GM19238 (cell line): Measurements from ENCODE around the gene UBE2L3.
A peak's percentile ranks its signal among the peaks of the same experiment; 100 is the strongest.
"Not testable (repeated sequence)": the region's sequence is repeated elsewhere in the genome, so short reads cannot be mapped to it uniquely, and the experiment has no call there.

ENCODE experiments used
- DNase-seq: peaks from one replicate; pipeline ENCODE4 v3.0.0; 2011; ENCODE audit warnings: low spot score; ENCODE audit not compliant: insufficient read length

The UBE2L3 gene

GRCh38 chr22:21626073-21626734 lies 58.7 kb downstream of the UBE2L3 start:
- DNase-seq, result no peak

GRCh38 chr22:21626735-21627469 lies 59.4 kb downstream of the UBE2L3 start:
- no peak for DNase-seq

GRCh38 chr22:21628386-21629254 lies 61.1 kb downstream of the UBE2L3 start:
- DNase-seq, result no peak

- DNase-seq, result peak; percentile 93
Measured at GRCh38 chr22:21629255-21630149, 62.0 kb downstream of the UBE2L3 start, which contains the start of gene YDJC. TSS of gene YDJC (minus strand) at chr22:21630022. CDS start at chr22:21630014, 8 bp downstream.

GRCh38 chr22:21631025-21631424 lies 63.5 kb downstream of the UBE2L3 start:
- no peak for DNase-seq

- DNase-seq, result no peak
Measured at GRCh38 chr22:21632237-21632895, 64.9 kb downstream of the UBE2L3 start, which contains the start of gene CCDC116. TSS of gene CCDC116 (plus strand) at chr22:21632760. CDS start at chr22:21633182, 422 bp downstream.

- DNase-seq, result no peak
Measured at GRCh38 chr22:21632931-21633330, 65.4 kb downstream of the UBE2L3 start.

GRCh38 chr22:21633481-21633880 lies 66.0 kb downstream of the UBE2L3 start:
- no peak for DNase-seq

- no peak for DNase-seq
Measured at GRCh38 chr22:21634081-21634480, 66.6 kb downstream of the UBE2L3 start.

GRCh38 chr22:21634844-21635243 lies 67.3 kb downstream of the UBE2L3 start:
- DNase-seq, result no peak

- DNase-seq, result no peak
Measured at GRCh38 chr22:21635771-21636510, 68.4 kb downstream of the UBE2L3 start.

- no peak for DNase-seq
Measured at GRCh38 chr22:21636629-21637218, 69.2 kb downstream of the UBE2L3 start.

GRCh38 chr22:21637450-21637849 lies 69.9 kb downstream of the UBE2L3 start:
- DNase-seq, result not testable (repeated sequence)

- DNase-seq, result no peak
Measured at GRCh38 chr22:21639359-21639758, 71.8 kb downstream of the UBE2L3 start.

- no peak for DNase-seq
Measured at GRCh38 chr22:21640810-21641209, 73.3 kb downstream of the UBE2L3 start.

GRCh38 chr22:21641417-21641788 lies 73.9 kb downstream of the UBE2L3 start:
- no peak for DNase-seq

- DNase-seq, result peak; percentile 99
Measured at GRCh38 chr22:21641789-21642583, 74.5 kb downstream of the UBE2L3 start, which contains the start of gene SDF2L1. TSS of gene SDF2L1 (plus strand) at chr22:21642302. CDS start at chr22:21642337, 35 bp downstream.
